IMR-90 (cell line): ENCODE data around the gene RNF186. TPM values are rescaled to one million over a fixed set of nuclear protein-coding genes. Genes with fewer than 3 reads are reported as not detected.
A peak's percentile ranks its signal among the peaks of the same experiment; 100 is the strongest.

ENCODE experiments used
- ATAC-seq: fragments of 200-7000 bp; cut with Tn5 transposase; 2 replicates; pipeline ENCODE4 v1.9.1; 2020; ENCODE audit warnings: low read depth, mild to moderate bottlenecking, moderate library complexity
- BruUV-seq: library from RNA; stranded (reverse); fragments of 400-500 nt; replicated peaks from 2 replicates; lab custom pipeline; 2021; lab: Mats Ljungman, UMichigan
- CTCF ChIA-PET: fragments of 300-600 bp; formaldehyde crosslinking; extraction: SDS; loops from one replicate; lab custom pipeline; 2021; ENCODE audit warnings: antibody characterized with exemption; lab: Yijun Ruan, JAX
- POLR2A ChIA-PET: fragments of 300-600 bp; sonication (Branson Sonifier 250); formaldehyde crosslinking; loops from one replicate; lab custom pipeline; 2022; ENCODE audit warnings: antibody characterized with exemption; ENCODE audit not compliant: unreplicated experiment; lab: Charles Lee
- DNase-seq: peaks from one replicate; pipeline ENCODE4 v3.0.0; 2013
- H2AFZ ChIP-seq: replicated peaks from 2 replicates; pipeline ENCODE3; 2013; ENCODE audit warnings: low read length, mild to moderate bottlenecking; ENCODE audit not compliant: poor library complexity
- H2AK5ac ChIP-seq: 2 replicates; pipeline ENCODE4 v1.6.1; 2013; ENCODE audit warnings: low read depth, low read length, inconsistent platforms
- H2AK9ac ChIP-seq: replicated peaks from 2 replicates; pipeline ENCODE3; 2013; ENCODE audit warnings: mild to moderate bottlenecking, low read depth, low read length, moderate library complexity; ENCODE audit not compliant: poor library complexity
- H2BK120ac ChIP-seq: 2 replicates; pipeline ENCODE4 v1.6.1; 2013; ENCODE audit warnings: low read depth, low read length, inconsistent platforms
- H2BK15ac ChIP-seq: 3 replicates; pipeline ENCODE4 v1.6.1; 2013; ENCODE audit warnings: low read depth, low read length, inconsistent platforms
- H2BK20ac ChIP-seq: 2 replicates; pipeline ENCODE4 v1.6.1; 2013; ENCODE audit warnings: low read depth, mild to moderate bottlenecking, inconsistent platforms, low read length, moderate library complexity
- H2BK5ac ChIP-seq: 2 replicates; pipeline ENCODE4 v1.6.1; 2013; ENCODE audit warnings: mild to moderate bottlenecking, low read depth, low read length, inconsistent platforms; ENCODE audit not compliant: poor library complexity, severe bottlenecking
- H3K14ac ChIP-seq: replicated peaks from 2 replicates; pipeline ENCODE4 v1.6.1; 2013; ENCODE audit warnings: low read depth, low read length, inconsistent platforms
- H3K18ac ChIP-seq: 2 replicates; pipeline ENCODE4 v1.6.1; 2013; ENCODE audit warnings: low read depth, low read length, control low read depth
- H3K23ac ChIP-seq: 2 replicates; pipeline ENCODE4 v1.6.1; 2013; ENCODE audit warnings: low read depth, low read length, inconsistent platforms
- H3K27ac ChIP-seq: 2 replicates; pipeline ENCODE4 v1.5.1; 2013; ENCODE audit warnings: mild to moderate bottlenecking, control low read depth, low read length; ENCODE audit not compliant: insufficient read depth
- H3K27me3 ChIP-seq: 2 replicates; pipeline ENCODE4 v1.6.1; 2013; ENCODE audit warnings: low read length; ENCODE audit not compliant: control insufficient read depth, insufficient read depth
- H3K36me3 ChIP-seq: 2 replicates; pipeline ENCODE4 v1.6.1; 2013; ENCODE audit warnings: low read length, mixed read lengths; ENCODE audit not compliant: control insufficient read depth, insufficient read depth
- H3K4ac ChIP-seq: 2 replicates; pipeline ENCODE4 v1.6.1; 2013; ENCODE audit warnings: low read depth, low read length, inconsistent platforms
- H3K4me1 ChIP-seq: 2 replicates; pipeline ENCODE4 v1.6.1; 2013; ENCODE audit warnings: low read length, mixed read lengths; ENCODE audit not compliant: control insufficient read depth, insufficient read depth
- H3K4me2 ChIP-seq: 2 replicates; pipeline ENCODE4 v1.6.1; 2013; ENCODE audit warnings: low read depth, mild to moderate bottlenecking, control low read depth, low read length, moderate library complexity
- H3K4me3 ChIP-seq: 2 replicates; pipeline ENCODE4 v1.5.1; 2013; ENCODE audit warnings: low read depth, mild to moderate bottlenecking, control low read depth, low read length, moderate library complexity; ENCODE audit not compliant: insufficient read depth
- H3K56ac ChIP-seq: 2 replicates; pipeline ENCODE4 v1.6.1; 2013; ENCODE audit warnings: low read length, inconsistent platforms; ENCODE audit not compliant: insufficient read depth; ENCODE audit errors: extremely low read depth
- H3K79me1 ChIP-seq, 2 experiments: 2 replicates each; pipeline ENCODE4 v1.6.1; 2013; ENCODE audit warnings: low read length in 2 of 2, inconsistent platforms in 1 of 2, low read depth in 1 of 2
- H3K9ac ChIP-seq: 2 replicates; pipeline ENCODE4 v1.6.1; 2013; ENCODE audit warnings: low read depth, low read length, control low read depth
- H3K9me1 ChIP-seq: 2 replicates; pipeline ENCODE4 v1.6.1; 2013; ENCODE audit warnings: low read length, inconsistent platforms; ENCODE audit not compliant: insufficient read depth
- H3K9me3 ChIP-seq: 2 replicates; pipeline ENCODE4 v1.6.1; 2013; ENCODE audit warnings: low read length; ENCODE audit not compliant: control insufficient read depth, insufficient read depth
- H4K20me1 ChIP-seq: 2 replicates; pipeline ENCODE4 v1.6.1; 2013; ENCODE audit warnings: low read length, inconsistent platforms; ENCODE audit not compliant: insufficient read depth
- H4K5ac ChIP-seq: 2 replicates; pipeline ENCODE4 v1.6.1; 2013; ENCODE audit warnings: mild to moderate bottlenecking, low read depth, low read length, control low read depth
- H4K8ac ChIP-seq, 2 experiments: 2 replicates each; pipeline ENCODE4 v1.6.1; 2013; ENCODE audit warnings: low read depth in 2 of 2, low read length in 2 of 2, control low read depth in 1 of 2, inconsistent platforms in 1 of 2
- H4K91ac ChIP-seq: 2 replicates; pipeline ENCODE4 v1.6.1; 2013; ENCODE audit warnings: low read depth, low read length, inconsistent platforms; ENCODE audit not compliant: insufficient read depth
- MAFK ChIP-seq: IDR thresholded peaks from 2 replicates; pipeline ENCODE4 v1.6.1; 2012; ENCODE audit warnings: low read depth, low read length, improper control_type of control experiment
- USF2 ChIP-seq: fragments of 150-350 bp; IDR thresholded peaks from 2 replicates; pipeline ENCODE4 v1.6.1; 2017; ENCODE audit warnings: mild to moderate bottlenecking, antibody characterized with exemption, low read length, low read depth
- WGBS, 2 experiments: methylation state at CpG; one replicate each; pipeline versions ENCODE4 v1.1.5 to v1.1.7; 2013; ENCODE audit warnings: missing lambda C conversion rate in 2 of 2; ENCODE audit not compliant: insufficient read length in 1 of 2; ENCODE audit errors: extremely low coverage in 2 of 2; 5-methylcytosine and 5-hydroxymethylcytosine counted together
- dilution Hi-C: fragments of 300-500 bp; cut with HindIII; formaldehyde crosslinking; loops from one replicate; pipeline ENCODE4 v1.14.3; 2018; ENCODE audit warnings: low sequenced_read_pairs; ENCODE audit not compliant: unreplicated experiment
- in situ Hi-C: fragments of 300-500 bp; cut with MboI; formaldehyde crosslinking; loops from 3 replicates; pipeline ENCODE4 v1.14.3; 2019; ENCODE audit warnings: low sequenced_read_pairs, inconsistent platforms, mixed read lengths
- intact Hi-C: fragments of 100-400 bp; cut with micrococcal nuclease; formaldehyde crosslinking; loops from 2 replicates; pipeline ENCODE4 v1.10.0; 2022
- polyA plus RNA-seq, 3 experiments: library from polyadenylated mRNA; depleted of rRNA; stranded (reverse); fragments of >200 nt; gene quantifications; 2 replicates each; pipeline ENCODE4 v1.2.3, GENCODE V29; 2012; ENCODE audit warnings: low replicate concordance in 1 of 3
- total RNA-seq: library from RNA; depleted of rRNA; stranded (reverse); fragments of >200 nt; gene quantifications from 2 replicates; pipeline ENCODE4 v1.2.3, GENCODE V29; 2012

The RNF186 gene
- total and polyA plus RNA-seq, 2 of the 4 experiments (the other 2 are of a cell fraction), result not detected

- intact Hi-C loops, result no loop called here
Observed at GRCh38 chr1:19861842-19862530, 46.9 kb upstream of the RNF186 start.

More at GRCh38 chr1:19861842-19862530, 46.9 kb upstream of the RNF186 start:
- TF ChIP-seq MAFK (no peak), USF2 (no peak)
- H2BK120ac ChIP-seq, result no peak overlapping the region
- no peak overlapping the region for H2BK5ac ChIP-seq
- H3K27me3 ChIP-seq, result peaks cover 3% of the 10 kb centered on the region
- no peak overlapping the region for H3K4ac ChIP-seq
- H2AK5ac ChIP-seq, result peak overlapping the region; percentile 14; the same call in 1 of the 2 replicates
- no peak overlapping the region for H3K14ac ChIP-seq
- peaks cover 6% of the 10 kb centered on the region for H3K9me1 ChIP-seq
- peaks cover 3% of the 10 kb centered on the region; the same call in 1 of the 2 replicates for H3K9me3 ChIP-seq
- no peaks in the 10 kb centered on the region for H4K20me1 ChIP-seq
- in situ Hi-C loops (no loop called here), dilution Hi-C loops (no loop called here)
- no peaks in the 10 kb centered on the region for H3K36me3 ChIP-seq
- H3K79me1 ChIP-seq, result no peaks in the 10 kb centered on the region
- no peak overlapping the region for H4K91ac ChIP-seq
- no peak overlapping the region for H3K27ac ChIP-seq
- CTCF ChIA-PET, result interaction anchor here (0.8 to 1.2 kb wide), 2 partner anchors 13 to 21 kb away, joined by 3 to 4 read pairs; partner anchors contain the start of gene OTUD3
- H3K4me3 ChIP-seq, result no peak overlapping the region
- no peak overlapping the region for H2AK9ac ChIP-seq
- peak overlapping the region; percentile 70; the same call in 1 of the 2 replicates for H2BK20ac ChIP-seq
- no peak for DNase-seq
- WGBS, 2 experiments, result no CpG with 5 or more reads among the region's 1 CpG
- H2AFZ ChIP-seq, result no peak overlapping the region
- no peak overlapping the region for H4K5ac ChIP-seq
- no peak overlapping the region for H4K8ac ChIP-seq
- no peak overlapping the region for H3K18ac ChIP-seq
- no TSS peak for BruUV-seq
- no peak overlapping the region for H3K4me2 ChIP-seq
- H3K56ac ChIP-seq, result no peak overlapping the region
- H3K4me1 ChIP-seq, result peaks cover 6% of the 10 kb centered on the region; the same call in 1 of the 2 replicates
- POLR2A ChIA-PET, result no interaction called here
- H2BK15ac ChIP-seq, result peak overlapping the region; percentile 58; the same call in 1 of the 3 replicates
- no peak for ATAC-seq
- no peak overlapping the region for H3K9ac ChIP-seq
- no peak overlapping the region for H3K23ac ChIP-seq
